Measurements from ENCODE around the gene MOGAT2. TPM values are rescaled to one million over a fixed set of nuclear protein-coding genes. Genes with fewer than 3 reads are reported as not detected.

MOGAT2 gene
- total RNA-seq, 1 donor: not detected

GRCh38 chr11:75767793-75768111, 50.1 kb downstream of the MOGAT2 start:
- no peaks in the 10 kb centered on the region for H4K20me1 ChIP-seq (ENCODE audit: insufficient read depth, low read length)
- no peaks in the 10 kb centered on the region for H3K36me3 ChIP-seq (ENCODE audit: insufficient read depth, low read length)
- H2AFZ ChIP-seq (ENCODE audit: low read length): no peak overlapping the region
- peaks cover 31% of the 10 kb centered on the region for H3K27me3 ChIP-seq (ENCODE audit: insufficient read depth, low read length)
- no peaks in the 10 kb centered on the region for H3K9me3 ChIP-seq (ENCODE audit: low read depth, low read length)
- no peak for DNase-seq (ENCODE audit: insufficient read length, low spot score, missing footprints)
- TF ChIP-seq CTCF (IDR thresholded peaks at IDR 0.05; ENCODE audit: extremely low read depth, low read depth, low read length): no peak
- no peak overlapping the region for H3K27ac ChIP-seq (ENCODE audit: low read depth, low read length)
- H3K4me1 ChIP-seq (ENCODE audit: insufficient read depth, low read length): peaks cover 28% of the 10 kb centered on the region
- H3K79me2 ChIP-seq (ENCODE audit: insufficient read depth, low read length): no peaks in the 10 kb centered on the region
- peak overlapping the region; percentile 73 for H3K4me3 ChIP-seq (ENCODE audit: insufficient read depth, low read length)
- peak overlapping the region; percentile 86 for H3K4me2 ChIP-seq (ENCODE audit: insufficient read depth, low read length)

GRCh38 chr11:75768112-75768908, 50.7 kb downstream of the MOGAT2 start, which contains the start of gene DGAT2:
DGAT2 (plus strand) TSS chr11:75768778; CDS start chr11:75768992, 214 bp downstream.
- H3K4me3 ChIP-seq (ENCODE audit: insufficient read depth, low read length): peak within 1 kb of the TSS; percentile 73
- H3K79me2 ChIP-seq (ENCODE audit: insufficient read depth, low read length): no peaks in the 10 kb centered on the region
- H4K20me1 ChIP-seq (ENCODE audit: insufficient read depth, low read length): no peaks in the 10 kb centered on the region
- peaks cover 23% of the 10 kb centered on the region for H3K4me1 ChIP-seq (ENCODE audit: insufficient read depth, low read length)
- TF ChIP-seq CTCF (IDR thresholded peaks at IDR 0.05; ENCODE audit: extremely low read depth, low read depth, low read length): no peak
- H3K27ac ChIP-seq (ENCODE audit: low read depth, low read length): no peak within 1 kb of the TSS
- no peaks in the 10 kb centered on the region for H3K36me3 ChIP-seq (ENCODE audit: insufficient read depth, low read length)
- H3K27me3 ChIP-seq (ENCODE audit: insufficient read depth, low read length): peaks cover 31% of the 10 kb centered on the region
- no peaks in the 10 kb centered on the region for H3K9me3 ChIP-seq (ENCODE audit: low read depth, low read length)
- peak; percentile 95 for DNase-seq (ENCODE audit: insufficient read length, low spot score, missing footprints)
- H2AFZ ChIP-seq (ENCODE audit: low read length): peak within 1 kb of the TSS; percentile 87
- peak within 1 kb of the TSS; percentile 86 for H3K4me2 ChIP-seq (ENCODE audit: insufficient read depth, low read length)

GRCh38 chr11:75768909-75769771, 51.5 kb downstream of the MOGAT2 start:
- Histone ChIP-seq H3K9me3 (ENCODE audit: low read depth, low read length) (no peaks in the 10 kb centered on the region), H4K20me1 (ENCODE audit: insufficient read depth, low read length) (no peaks in the 10 kb centered on the region), H3K27ac (ENCODE audit: low read depth, low read length) (no peak overlapping the region), H3K4me1 (ENCODE audit: insufficient read depth, low read length) (peaks cover 23% of the 10 kb centered on the region), H3K79me2 (ENCODE audit: insufficient read depth, low read length) (no peaks in the 10 kb centered on the region), H3K4me3 (ENCODE audit: insufficient read depth, low read length) (peak overlapping the region; percentile 73), H3K27me3 (ENCODE audit: insufficient read depth, low read length) (peaks cover 31% of the 10 kb centered on the region), H3K36me3 (ENCODE audit: insufficient read depth, low read length) (no peaks in the 10 kb centered on the region), H3K4me2 (ENCODE audit: insufficient read depth, low read length) (peak overlapping the region; percentile 86), H2AFZ (ENCODE audit: low read length) (peak overlapping the region; percentile 87)
- peak; percentile 72 for DNase-seq (ENCODE audit: insufficient read length, low spot score, missing footprints)
- no peak for TF ChIP-seq CTCF (IDR thresholded peaks at IDR 0.05; ENCODE audit: extremely low read depth, low read depth, low read length)

GRCh38 chr11:75770102-75770501, 52.5 kb downstream of the MOGAT2 start:
- H2AFZ ChIP-seq (ENCODE audit: low read length): no peak overlapping the region
- peak; percentile 68 for DNase-seq (ENCODE audit: insufficient read length, low spot score, missing footprints)
- no peak overlapping the region for H3K4me3 ChIP-seq (ENCODE audit: insufficient read depth, low read length)
- no peaks in the 10 kb centered on the region for H3K9me3 ChIP-seq (ENCODE audit: low read depth, low read length)
- H3K27me3 ChIP-seq (ENCODE audit: insufficient read depth, low read length): peaks cover 31% of the 10 kb centered on the region
- peaks cover 23% of the 10 kb centered on the region for H3K4me1 ChIP-seq (ENCODE audit: insufficient read depth, low read length)
- H3K27ac ChIP-seq (ENCODE audit: low read depth, low read length): no peak overlapping the region
- TF ChIP-seq CTCF (IDR thresholded peaks at IDR 0.05; ENCODE audit: extremely low read depth, low read depth, low read length): no peak
- no peak overlapping the region for H3K4me2 ChIP-seq (ENCODE audit: insufficient read depth, low read length)
- H3K79me2 ChIP-seq (ENCODE audit: insufficient read depth, low read length): no peaks in the 10 kb centered on the region
- no peaks in the 10 kb centered on the region for H3K36me3 ChIP-seq (ENCODE audit: insufficient read depth, low read length)
- no peaks in the 10 kb centered on the region for H4K20me1 ChIP-seq (ENCODE audit: insufficient read depth, low read length)
